IMR-90 (cell line): ENCODE data around the gene UGT2B15. TPM values are rescaled to one million over a fixed set of nuclear protein-coding genes. Genes with fewer than 3 reads are reported as not detected.

Source experiments
- ATAC-seq: fragments of 200-7000 bp; cut with Tn5 transposase; 2 replicates; pipeline ENCODE4 v1.9.1; 2020; ENCODE audit warnings: low read depth, mild to moderate bottlenecking, moderate library complexity
- BruUV-seq: library from RNA; stranded (reverse); fragments of 400-500 nt; replicated peaks from 2 replicates; lab custom pipeline; 2021; lab: Mats Ljungman, UMichigan
- CTCF ChIA-PET: fragments of 300-600 bp; formaldehyde crosslinking; extraction: SDS; loops from one replicate; lab custom pipeline; 2021; ENCODE audit warnings: antibody characterized with exemption; lab: Yijun Ruan, JAX
- POLR2A ChIA-PET: fragments of 300-600 bp; sonication (Branson Sonifier 250); formaldehyde crosslinking; loops from one replicate; lab custom pipeline; 2022; ENCODE audit warnings: antibody characterized with exemption; ENCODE audit not compliant: unreplicated experiment; lab: Charles Lee
- DNase-seq: peaks from one replicate; pipeline ENCODE4 v3.0.0; 2013
- H2AFZ ChIP-seq: replicated peaks from 2 replicates; pipeline ENCODE3; 2013; ENCODE audit warnings: low read length, mild to moderate bottlenecking; ENCODE audit not compliant: poor library complexity
- H2AK5ac ChIP-seq: 2 replicates; pipeline ENCODE4 v1.6.1; 2013; ENCODE audit warnings: low read depth, low read length, inconsistent platforms
- H2AK9ac ChIP-seq: replicated peaks from 2 replicates; pipeline ENCODE3; 2013; ENCODE audit warnings: mild to moderate bottlenecking, low read depth, low read length, moderate library complexity; ENCODE audit not compliant: poor library complexity
- H2BK120ac ChIP-seq: 2 replicates; pipeline ENCODE4 v1.6.1; 2013; ENCODE audit warnings: low read depth, low read length, inconsistent platforms
- H2BK15ac ChIP-seq: 3 replicates; pipeline ENCODE4 v1.6.1; 2013; ENCODE audit warnings: low read depth, low read length, inconsistent platforms
- H2BK20ac ChIP-seq: 2 replicates; pipeline ENCODE4 v1.6.1; 2013; ENCODE audit warnings: low read depth, mild to moderate bottlenecking, inconsistent platforms, low read length, moderate library complexity
- H2BK5ac ChIP-seq: 2 replicates; pipeline ENCODE4 v1.6.1; 2013; ENCODE audit warnings: mild to moderate bottlenecking, low read depth, low read length, inconsistent platforms; ENCODE audit not compliant: poor library complexity, severe bottlenecking
- H3K14ac ChIP-seq: replicated peaks from 2 replicates; pipeline ENCODE4 v1.6.1; 2013; ENCODE audit warnings: low read depth, low read length, inconsistent platforms
- H3K18ac ChIP-seq: 2 replicates; pipeline ENCODE4 v1.6.1; 2013; ENCODE audit warnings: low read depth, low read length, control low read depth
- H3K23ac ChIP-seq: 2 replicates; pipeline ENCODE4 v1.6.1; 2013; ENCODE audit warnings: low read depth, low read length, inconsistent platforms
- H3K27ac ChIP-seq: 2 replicates; pipeline ENCODE4 v1.5.1; 2013; ENCODE audit warnings: mild to moderate bottlenecking, control low read depth, low read length; ENCODE audit not compliant: insufficient read depth
- H3K27me3 ChIP-seq: 2 replicates; pipeline ENCODE4 v1.6.1; 2013; ENCODE audit warnings: low read length; ENCODE audit not compliant: control insufficient read depth, insufficient read depth
- H3K36me3 ChIP-seq: 2 replicates; pipeline ENCODE4 v1.6.1; 2013; ENCODE audit warnings: low read length, mixed read lengths; ENCODE audit not compliant: control insufficient read depth, insufficient read depth
- H3K4ac ChIP-seq: 2 replicates; pipeline ENCODE4 v1.6.1; 2013; ENCODE audit warnings: low read depth, low read length, inconsistent platforms
- H3K4me1 ChIP-seq: 2 replicates; pipeline ENCODE4 v1.6.1; 2013; ENCODE audit warnings: low read length, mixed read lengths; ENCODE audit not compliant: control insufficient read depth, insufficient read depth
- H3K4me2 ChIP-seq: 2 replicates; pipeline ENCODE4 v1.6.1; 2013; ENCODE audit warnings: low read depth, mild to moderate bottlenecking, control low read depth, low read length, moderate library complexity
- H3K4me3 ChIP-seq: 2 replicates; pipeline ENCODE4 v1.5.1; 2013; ENCODE audit warnings: low read depth, mild to moderate bottlenecking, control low read depth, low read length, moderate library complexity; ENCODE audit not compliant: insufficient read depth
- H3K56ac ChIP-seq: 2 replicates; pipeline ENCODE4 v1.6.1; 2013; ENCODE audit warnings: low read length, inconsistent platforms; ENCODE audit not compliant: insufficient read depth; ENCODE audit errors: extremely low read depth
- H3K79me1 ChIP-seq, 2 experiments: 2 replicates each; pipeline ENCODE4 v1.6.1; 2013; ENCODE audit warnings: low read length in 2 of 2, inconsistent platforms in 1 of 2, low read depth in 1 of 2
- H3K9ac ChIP-seq: 2 replicates; pipeline ENCODE4 v1.6.1; 2013; ENCODE audit warnings: low read depth, low read length, control low read depth
- H3K9me1 ChIP-seq: 2 replicates; pipeline ENCODE4 v1.6.1; 2013; ENCODE audit warnings: low read length, inconsistent platforms; ENCODE audit not compliant: insufficient read depth
- H3K9me3 ChIP-seq: 2 replicates; pipeline ENCODE4 v1.6.1; 2013; ENCODE audit warnings: low read length; ENCODE audit not compliant: control insufficient read depth, insufficient read depth
- H4K20me1 ChIP-seq: 2 replicates; pipeline ENCODE4 v1.6.1; 2013; ENCODE audit warnings: low read length, inconsistent platforms; ENCODE audit not compliant: insufficient read depth
- H4K5ac ChIP-seq: 2 replicates; pipeline ENCODE4 v1.6.1; 2013; ENCODE audit warnings: mild to moderate bottlenecking, low read depth, low read length, control low read depth
- H4K8ac ChIP-seq, 2 experiments: 2 replicates each; pipeline ENCODE4 v1.6.1; 2013; ENCODE audit warnings: low read depth in 2 of 2, low read length in 2 of 2, control low read depth in 1 of 2, inconsistent platforms in 1 of 2
- H4K91ac ChIP-seq: 2 replicates; pipeline ENCODE4 v1.6.1; 2013; ENCODE audit warnings: low read depth, low read length, inconsistent platforms; ENCODE audit not compliant: insufficient read depth
- BHLHE40 ChIP-seq: fragments of 150-350 bp; IDR thresholded peaks from 2 replicates; pipeline ENCODE4 v1.6.1; 2016; ENCODE audit warnings: mild to moderate bottlenecking, low read depth, low read length
- CEBPB ChIP-seq: IDR thresholded peaks from 2 replicates; pipeline ENCODE4 v1.6.1; 2012; ENCODE audit warnings: low read depth, low read length, improper control_type of control experiment
- CHD1 ChIP-seq: IDR thresholded peaks from 2 replicates; pipeline ENCODE4 v1.6.1; 2012; ENCODE audit warnings: low read depth, low read length, improper control_type of control experiment
- ELK1 ChIP-seq: fragments of 150-350 bp; IDR thresholded peaks from 2 replicates; pipeline ENCODE4 v1.6.1; 2016; ENCODE audit warnings: low read depth, mild to moderate bottlenecking, low read length, moderate library complexity, borderline replicate concordance
- FOS ChIP-seq: fragments of 150-350 bp; IDR thresholded peaks from 2 replicates; pipeline ENCODE4 v1.6.1; 2016; ENCODE audit warnings: low read depth, low read length
- MAFK ChIP-seq: IDR thresholded peaks from 2 replicates; pipeline ENCODE4 v1.6.1; 2012; ENCODE audit warnings: low read depth, low read length, improper control_type of control experiment
- MXI1 ChIP-seq: IDR thresholded peaks from 2 replicates; pipeline ENCODE4 v1.6.1; 2012; ENCODE audit warnings: low read depth, mild to moderate bottlenecking, low read length, moderate library complexity, borderline replicate concordance
- RAD21 ChIP-seq: IDR thresholded peaks from 2 replicates; pipeline ENCODE4 v1.6.1; 2012; ENCODE audit warnings: low read length, improper control_type of control experiment
- RFX5 ChIP-seq: IDR thresholded peaks from 2 replicates; pipeline ENCODE4 v1.8.0; 2012; ENCODE audit warnings: low read depth, mild to moderate bottlenecking, low read length, moderate library complexity
- SMC3 ChIP-seq: fragments of 150-350 bp; IDR thresholded peaks from 2 replicates; pipeline ENCODE4 v1.6.1; 2016; ENCODE audit warnings: low read depth, mild to moderate bottlenecking, antibody characterized with exemption, low read length, moderate library complexity
- WGBS, 2 experiments: methylation state at CpG; one replicate each; pipeline versions ENCODE4 v1.1.5 to v1.1.7; 2013; ENCODE audit warnings: missing lambda C conversion rate in 2 of 2; ENCODE audit not compliant: insufficient read length in 1 of 2; ENCODE audit errors: extremely low coverage in 2 of 2; 5-methylcytosine and 5-hydroxymethylcytosine counted together
- dilution Hi-C: fragments of 300-500 bp; cut with HindIII; formaldehyde crosslinking; loops from one replicate; pipeline ENCODE4 v1.14.3; 2018; ENCODE audit warnings: low sequenced_read_pairs; ENCODE audit not compliant: unreplicated experiment
- in situ Hi-C: fragments of 300-500 bp; cut with MboI; formaldehyde crosslinking; loops from 3 replicates; pipeline ENCODE4 v1.14.3; 2019; ENCODE audit warnings: low sequenced_read_pairs, inconsistent platforms, mixed read lengths
- intact Hi-C: fragments of 100-400 bp; cut with micrococcal nuclease; formaldehyde crosslinking; loops from 2 replicates; pipeline ENCODE4 v1.10.0; 2022
- polyA plus RNA-seq, 3 experiments: library from polyadenylated mRNA; depleted of rRNA; stranded (reverse); fragments of >200 nt; gene quantifications; 2 replicates each; pipeline ENCODE4 v1.2.3, GENCODE V29; 2012; ENCODE audit warnings: low replicate concordance in 1 of 3
- total RNA-seq: library from RNA; depleted of rRNA; stranded (reverse); fragments of >200 nt; gene quantifications from 2 replicates; pipeline ENCODE4 v1.2.3, GENCODE V29; 2012
- TF ChIP-seq, protein P1 (sequence below): fragments of 150-350 bp; IDR thresholded peaks from 2 replicates; pipeline ENCODE4 v1.6.1; 2017; ENCODE audit warnings: mild to moderate bottlenecking, antibody characterized with exemption, low read length, low read depth

UGT2B15 gene
- total and polyA plus RNA-seq, 2 of the 4 experiments (the other 2 are of a cell fraction), result not detected

GRCh38 chr4:68691186-68691585, 20.7 kb upstream of the UGT2B15 start:
- H4K8ac ChIP-seq, result no peak overlapping the region
- no peak overlapping the region for H4K5ac ChIP-seq
- no peaks in the 10 kb centered on the region for H3K27me3 ChIP-seq
- no peak for ATAC-seq
- no peak overlapping the region for H4K91ac ChIP-seq
- no peaks in the 10 kb centered on the region for H3K9me1 ChIP-seq
- H3K4me1 ChIP-seq, result no peaks in the 10 kb centered on the region
- no peak overlapping the region for H2BK20ac ChIP-seq
- H2AK5ac ChIP-seq, result no peak overlapping the region
- no peaks in the 10 kb centered on the region for H4K20me1 ChIP-seq
- H3K14ac ChIP-seq, result no peak overlapping the region
- WGBS, 2 experiments, result no CpG with 5 or more reads among the region's 3 CpGs
- H3K36me3 ChIP-seq, result no peaks in the 10 kb centered on the region
- H3K4me2 ChIP-seq, result no peak overlapping the region
- H3K23ac ChIP-seq, result no peak overlapping the region
- H2BK120ac ChIP-seq, result no peak overlapping the region
- H3K79me1 ChIP-seq, result no peaks in the 10 kb centered on the region
- BruUV-seq, result no TSS peak
- H2BK5ac ChIP-seq, result no peak overlapping the region
- 0 out of 2 replicates have a peak, but pooled peaks cover 2% of the 10 kb centered on the region for H3K9me3 ChIP-seq
- H3K4me3 ChIP-seq, result no peak overlapping the region
- H2AFZ ChIP-seq, result no peak overlapping the region
- no peak overlapping the region for H3K27ac ChIP-seq
- H2BK15ac ChIP-seq, result no peak overlapping the region
- H3K18ac ChIP-seq, result no peak overlapping the region
- H2AK9ac ChIP-seq, result no peak overlapping the region
- intact Hi-C loops, result no loop called here
- POLR2A ChIA-PET, result no interaction called here
- H3K9ac ChIP-seq, result no peak overlapping the region
- no peak for DNase-seq
- CTCF ChIA-PET, result no interaction called here
- in situ Hi-C loops, result no loop called here
- no peak overlapping the region for H3K4ac ChIP-seq
- no peak overlapping the region for H3K56ac ChIP-seq
- dilution Hi-C loops, result no loop called here
- TF ChIP-seq RAD21 (no peak), CEBPB (no peak), CHD1 (no peak), MXI1 (no peak), SMC3 (no peak), ELK1 (no peak), BHLHE40 (no peak), RFX5 (no peak), MAFK (no peak), FOS (no peak)
- TF ChIP-seq, protein P1, sequence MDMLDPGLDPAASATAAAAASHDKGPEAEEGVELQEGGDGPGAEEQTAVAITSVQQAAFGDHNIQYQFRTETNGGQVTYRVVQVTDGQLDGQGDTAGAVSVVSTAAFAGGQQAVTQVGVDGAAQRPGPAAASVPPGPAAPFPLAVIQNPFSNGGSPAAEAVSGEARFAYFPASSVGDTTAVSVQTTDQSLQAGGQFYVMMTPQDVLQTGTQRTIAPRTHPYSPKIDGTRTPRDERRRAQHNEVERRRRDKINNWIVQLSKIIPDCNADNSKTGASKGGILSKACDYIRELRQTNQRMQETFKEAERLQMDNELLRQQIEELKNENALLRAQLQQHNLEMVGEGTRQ, result no peak
